Measurements from ENCODE around the gene CNIH4. TPM values are rescaled to one million over a fixed set of nuclear protein-coding genes. Genes with fewer than 3 reads are reported as not detected.

The CNIH4 gene
- total RNA-seq = 85.8 and 96.3 TPM in 2 replicates

DNA sequence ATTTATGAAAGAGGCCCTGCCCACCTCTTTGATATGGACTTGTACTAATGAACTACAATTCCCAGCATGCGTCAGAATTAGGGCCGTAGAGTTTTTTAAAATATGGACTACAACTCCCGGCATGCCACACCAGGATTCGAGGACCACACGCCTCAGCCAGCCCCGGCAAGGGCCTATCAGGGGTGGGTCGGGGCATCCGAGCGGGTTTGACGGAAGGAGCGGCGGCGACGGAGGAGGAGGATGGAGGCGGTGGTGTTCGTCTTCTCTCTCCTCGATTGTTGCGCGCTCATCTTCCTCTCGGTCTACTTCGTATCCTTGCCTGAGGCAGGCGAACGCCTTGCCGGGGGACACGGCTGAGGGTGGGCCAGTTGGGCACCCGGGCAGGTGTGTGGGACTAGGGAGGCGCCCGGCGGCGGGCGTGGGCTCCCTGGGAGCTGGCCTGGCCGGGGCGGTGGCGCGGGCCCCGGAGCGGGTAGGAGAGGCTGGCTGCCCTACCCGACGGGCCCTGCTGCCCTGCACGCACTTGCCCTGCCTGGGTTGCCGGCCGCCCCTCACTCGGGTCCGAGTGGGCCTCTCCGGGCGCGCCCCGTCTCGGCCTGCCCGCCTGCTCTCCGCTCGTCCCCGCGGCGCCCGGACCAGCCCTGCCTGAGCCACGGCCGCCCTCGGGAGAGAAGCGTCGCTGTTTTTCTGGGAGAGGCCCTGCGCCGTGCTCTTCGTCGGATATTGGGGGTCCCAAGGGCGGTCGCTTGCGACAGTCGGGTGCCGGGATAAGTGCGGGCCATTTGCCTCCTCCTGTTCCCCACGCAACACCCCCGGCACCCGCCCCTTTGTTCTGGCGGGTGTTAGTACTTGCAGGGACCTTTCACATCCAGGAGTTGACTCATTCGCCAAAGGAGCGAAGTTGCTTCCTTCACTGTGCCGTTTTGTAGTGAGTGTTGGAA is at the start of gene CNIH4:
Gene CNIH4, plus strand, starts transcription at position 195 of the 941 bp plus-strand sequence. Its CDS starts 46 bp downstream, at position 241.

DNA sequence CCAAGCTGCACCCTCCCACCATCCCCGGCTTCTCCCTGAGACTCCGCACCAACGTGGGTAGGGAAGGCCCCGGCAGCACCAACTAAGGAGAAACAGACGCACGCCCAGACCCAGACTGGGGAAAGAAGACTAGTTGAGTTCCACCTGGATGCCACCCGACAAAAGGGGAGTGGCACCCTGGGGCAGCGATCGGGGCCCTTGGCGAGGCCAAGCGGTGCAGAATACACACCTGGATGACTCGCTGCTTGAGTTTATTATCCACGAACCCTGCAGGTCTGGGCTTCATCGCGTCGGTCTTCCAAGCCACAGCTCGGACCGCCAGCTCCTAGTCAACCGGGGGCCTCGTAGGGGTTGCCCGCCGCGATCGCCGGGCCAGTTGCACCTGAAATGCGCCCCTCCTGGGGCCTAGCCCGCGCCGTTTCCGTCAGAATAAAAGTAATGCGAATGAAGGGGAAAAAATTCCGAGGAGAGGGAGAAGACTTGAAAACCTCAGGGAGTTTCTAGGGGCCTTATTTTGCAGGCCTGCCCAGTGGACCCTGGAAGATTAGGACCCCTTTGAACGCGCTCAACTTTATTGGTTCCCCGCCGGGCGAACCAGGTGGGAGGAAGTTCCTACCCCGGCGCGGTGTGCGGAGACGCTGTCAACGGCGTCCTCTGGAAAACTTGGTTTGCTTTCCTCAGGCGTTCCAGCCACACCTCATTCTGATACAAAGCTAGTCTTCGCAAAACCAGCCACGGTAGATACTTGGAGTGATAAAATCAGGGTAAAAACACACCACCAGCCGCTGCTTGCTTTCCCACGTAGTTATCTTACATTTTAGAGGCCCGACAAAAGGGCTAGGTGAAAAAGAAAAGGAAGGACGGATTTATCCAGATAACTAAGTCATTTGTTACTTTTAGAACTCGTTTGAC is 26.6 kb upstream of the CNIH4 start, which contains the start of gene NVL:
Gene NVL, minus strand, starts transcription at position 331 of the 912 bp plus-strand sequence. Its CDS starts 45 bp downstream, at position 286.

Other genes starting within 250 kb of the CNIH4 start
- gene FBXO28, start 242.8 kb upstream of the CNIH4 start, total RNA-seq = 83.3 and 98.5 TPM in 2 replicates
- 122 and 136 TPM in 2 replicates for gene DEGS1, start 173.6 kb upstream of the CNIH4 start, total RNA-seq
- gene NVL, start 26.7 kb upstream of the CNIH4 start, total RNA-seq = 18.7 and 29.3 TPM in 2 replicates
- 70.7 and 71.6 TPM in 2 replicates for gene WDR26, start 77.9 kb downstream of the CNIH4 start, total RNA-seq